T-helper 1 cell treated with Interleukin-12 subunit alpha and Interleukin-12 subunit beta and Interleukin-4 antibody, amounts not matched to agents 30 ng/mL and 1 ng/mL, for 36 hours (primary cell): ENCODE data around the gene CELSR1. TPM values are rescaled to one million over a fixed set of nuclear protein-coding genes. Genes with fewer than 3 reads are reported as not detected.

Experiments
- intact Hi-C: fragments of 100-400 bp; cut with micrococcal nuclease; formaldehyde crosslinking; loops from one replicate; pipeline ENCODE4 v1.15.1; 2024
- total RNA-seq: library from RNA; stranded (reverse); gene quantifications from 2 replicates; pipeline ENCODE4 v1.2.3, GENCODE V29; 2022

CELSR1 gene
- total RNA-seq, 1 donor from 2014 or later: 0.47 TPM

GRCh38 chr22:46451741-46452140, 85.7 kb downstream of the CELSR1 start:
- intact Hi-C loops: no loop called here

- intact Hi-C loops: no loop called here
These were observed 86.4 kb downstream of the CELSR1 start for GRCh38 chr22:46450931-46451561.

DNA sequence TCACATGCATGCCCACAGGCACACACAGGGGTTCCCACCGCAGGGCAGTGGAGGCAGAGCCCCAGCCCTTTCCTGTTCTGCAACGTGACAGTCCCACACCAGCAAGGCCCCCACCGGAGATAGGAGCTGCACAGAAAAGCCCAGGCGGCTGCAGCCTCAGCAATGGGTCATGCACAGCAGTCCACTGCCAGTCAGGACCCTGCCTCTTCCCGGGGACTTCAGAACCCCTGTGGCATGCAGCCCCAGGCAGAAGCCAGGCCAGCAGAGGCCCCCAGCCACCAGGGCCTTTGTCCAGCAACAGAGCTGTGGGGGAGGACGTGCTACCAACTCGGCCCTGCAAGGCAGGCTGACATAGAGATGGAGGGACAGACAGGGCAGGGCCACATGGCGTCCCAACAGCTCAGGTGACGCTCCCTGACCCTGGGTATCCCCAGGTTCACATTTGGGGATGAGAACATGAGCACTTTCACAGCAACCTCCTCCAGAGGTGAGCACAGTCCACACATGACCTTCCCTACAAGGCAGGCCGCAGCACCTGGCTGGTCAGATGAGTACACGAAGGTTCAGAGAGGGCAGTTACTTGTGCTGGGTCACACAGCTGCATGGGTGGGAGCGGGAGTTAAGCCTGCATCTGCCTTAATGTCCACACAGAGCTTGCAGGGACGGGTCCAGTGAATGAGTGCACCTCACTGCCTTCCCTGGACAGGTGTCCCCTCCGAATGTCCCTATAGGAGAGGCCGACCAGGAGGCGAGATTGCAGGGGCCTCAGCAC, 87.3 kb downstream of the CELSR1 start:
- intact Hi-C loops: no loop called here

GRCh38 chr22:46449116-46449691, 88.2 kb downstream of the CELSR1 start:
- intact Hi-C loops: no loop called here

DNA sequence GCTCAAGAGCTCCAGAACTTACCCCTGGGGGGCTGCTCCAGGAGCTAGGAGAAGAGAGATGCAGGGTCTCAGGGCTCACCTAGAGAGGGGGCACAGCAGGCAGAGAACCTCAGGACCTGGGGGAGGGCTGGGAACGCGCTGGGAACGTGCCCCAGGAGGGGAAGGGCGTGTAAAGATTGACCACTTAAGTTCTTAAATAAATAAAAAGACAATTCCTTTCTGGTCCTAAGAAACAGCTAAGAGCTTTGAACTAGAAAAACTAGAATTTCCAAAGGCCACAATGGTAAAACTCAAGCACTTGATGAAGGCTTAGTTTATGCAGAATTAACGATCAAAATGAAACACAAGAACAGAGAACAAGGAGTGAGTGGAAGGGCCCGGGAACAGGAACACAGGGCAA, 89.1 kb downstream of the CELSR1 start:
- intact Hi-C loops: no loop called here

DNA sequence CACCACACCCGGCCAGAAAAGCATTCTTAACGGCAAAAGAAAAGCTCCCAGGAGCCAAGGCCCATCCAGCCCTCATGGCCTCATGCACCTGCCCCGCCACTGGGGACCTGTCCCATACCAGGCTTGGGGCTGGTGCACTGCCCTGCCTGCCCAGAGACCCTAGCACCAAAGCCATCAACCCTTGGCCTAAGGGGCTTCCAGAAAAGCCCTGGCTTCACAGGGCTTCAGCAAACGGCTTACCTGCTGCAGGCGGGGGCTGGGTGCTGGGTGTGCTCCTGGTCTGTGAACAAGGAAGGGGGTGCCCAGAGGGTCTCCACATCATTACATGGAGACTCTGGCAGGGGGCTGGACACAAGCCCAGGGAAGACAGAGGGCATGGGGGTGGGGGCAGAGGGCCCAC, 89.5 kb downstream of the CELSR1 start:
- intact Hi-C loops: no loop called here

GRCh38 chr22:46446799-46447198, 90.6 kb downstream of the CELSR1 start:
- intact Hi-C loops: no loop called here

DNA sequence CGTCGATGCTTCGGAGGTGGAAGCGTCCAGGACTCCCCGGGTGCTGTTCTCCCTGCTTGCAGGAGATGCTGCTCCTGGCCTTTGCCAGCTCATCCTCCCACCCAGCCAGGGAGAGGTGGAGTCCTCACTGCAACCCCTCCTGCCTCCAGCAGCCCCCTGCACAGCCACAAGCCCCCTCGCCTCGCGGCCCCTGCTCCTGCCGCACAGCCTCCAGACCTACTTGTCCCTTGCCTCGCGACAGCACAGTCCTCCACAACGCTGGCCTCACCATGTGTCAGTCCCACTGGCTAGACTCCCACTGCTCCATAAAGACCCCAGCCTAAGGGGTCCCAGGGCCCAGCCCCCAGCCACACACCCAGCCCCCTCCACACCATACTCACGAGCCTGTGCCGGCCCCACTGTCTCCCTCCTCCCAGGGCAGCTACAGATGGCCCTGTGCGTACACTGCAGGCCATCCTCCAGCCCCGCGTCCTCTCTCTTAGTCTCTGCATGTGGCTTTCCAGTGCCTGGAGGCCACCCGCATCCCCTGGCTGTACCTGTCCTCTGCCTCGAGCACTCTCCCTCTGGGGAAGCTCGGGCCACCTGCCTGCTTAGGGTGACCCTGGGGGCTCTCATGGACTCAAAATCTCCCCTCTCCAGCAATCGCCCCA, 91.5 kb downstream of the CELSR1 start:
- intact Hi-C loops: no loop called here

DNA sequence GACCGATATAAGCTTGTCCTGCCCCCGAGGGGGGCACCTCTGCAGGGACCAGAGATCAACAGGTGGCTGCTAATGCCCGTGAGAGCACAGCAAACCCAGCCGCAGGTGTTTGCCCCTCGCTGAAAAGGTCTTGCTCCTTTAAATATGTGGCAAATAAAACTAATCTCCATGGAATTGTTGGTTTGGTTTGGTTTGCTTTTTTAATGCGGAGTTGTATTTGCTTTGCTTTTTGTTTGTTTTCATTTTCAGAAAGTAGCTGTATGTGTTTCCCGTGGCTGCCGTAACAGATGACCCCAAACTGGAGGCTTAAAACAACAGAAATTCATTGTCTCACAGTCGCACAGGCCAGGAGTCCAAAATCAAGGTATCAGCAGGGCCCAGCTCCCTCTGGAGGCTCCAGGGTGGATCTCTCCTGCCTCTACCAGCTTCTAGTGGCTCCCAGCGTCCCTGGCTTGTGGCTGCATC, 93.0 kb downstream of the CELSR1 start:
- intact Hi-C loops: no loop called here

DNA sequence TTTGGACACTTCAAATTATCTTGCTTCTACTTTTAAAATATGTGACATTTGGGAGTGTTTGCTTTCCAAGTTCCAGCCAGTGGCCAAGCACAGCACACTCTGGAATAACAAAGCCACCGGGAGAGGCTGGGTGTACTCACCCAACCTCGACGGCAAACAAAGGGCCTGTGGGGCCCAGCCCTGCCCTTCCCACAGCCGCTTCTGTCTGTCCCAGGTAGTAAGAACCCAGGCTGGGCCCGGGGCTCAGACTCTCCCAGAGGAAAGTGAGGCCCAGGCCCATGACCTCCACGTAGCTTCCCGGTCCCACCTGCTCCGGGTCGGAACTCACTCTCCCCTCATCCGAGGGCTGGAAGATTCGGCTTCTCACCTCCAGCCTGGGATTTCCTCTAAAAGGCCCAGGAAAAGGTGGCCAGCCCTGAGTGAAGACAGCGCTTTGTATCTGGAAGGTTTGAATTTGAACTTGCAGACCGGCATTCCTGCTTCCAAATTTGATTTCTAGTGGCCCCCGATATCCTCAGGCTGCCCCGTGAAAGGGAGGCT, 93.5 kb downstream of the CELSR1 start:
- intact Hi-C loops: no loop called here

GRCh38 chr22:46442217-46442853, 95.1 kb downstream of the CELSR1 start:
- intact Hi-C loops: no loop called here

- intact Hi-C loops: no loop called here
These were observed 97.6 kb downstream of the CELSR1 start for GRCh38 chr22:46439576-46440465.

- intact Hi-C loops: no loop called here
These were observed 98.3 kb downstream of the CELSR1 start for GRCh38 chr22:46439111-46439510.

GRCh38 chr22:46437671-46438440, 99.6 kb downstream of the CELSR1 start:
- intact Hi-C loops: no loop called here

DNA sequence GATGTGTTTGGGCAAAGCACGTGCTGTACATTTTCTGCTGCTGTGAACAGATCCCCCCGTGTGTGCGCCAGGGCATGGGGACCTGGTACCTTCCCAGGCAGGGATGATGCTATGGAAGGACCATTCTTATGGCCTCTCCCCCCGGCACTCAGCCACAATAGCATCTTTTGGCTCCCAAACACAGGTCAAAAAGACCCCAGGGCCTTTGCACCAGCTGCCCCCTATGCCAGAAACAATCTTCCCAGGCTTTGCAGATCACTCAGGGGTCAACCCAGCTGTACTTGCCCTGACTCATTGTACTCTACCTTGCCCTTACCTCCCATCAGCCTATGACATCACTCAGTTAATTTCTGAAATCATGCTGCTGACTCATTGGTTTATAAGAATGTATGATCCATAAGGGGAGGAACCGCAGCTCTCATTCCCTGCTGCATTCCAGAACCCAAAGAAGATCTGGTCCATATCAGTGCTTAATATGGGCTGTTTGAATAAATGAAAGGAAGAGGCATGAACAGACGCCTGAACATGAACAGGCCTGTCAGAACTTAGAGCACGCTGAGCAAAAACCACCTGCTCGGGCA, 100.7 kb downstream of the CELSR1 start:
- intact Hi-C loops: no loop called here

GRCh38 chr22:46433318-46433717, 104.1 kb downstream of the CELSR1 start:
- intact Hi-C loops: no loop called here

DNA sequence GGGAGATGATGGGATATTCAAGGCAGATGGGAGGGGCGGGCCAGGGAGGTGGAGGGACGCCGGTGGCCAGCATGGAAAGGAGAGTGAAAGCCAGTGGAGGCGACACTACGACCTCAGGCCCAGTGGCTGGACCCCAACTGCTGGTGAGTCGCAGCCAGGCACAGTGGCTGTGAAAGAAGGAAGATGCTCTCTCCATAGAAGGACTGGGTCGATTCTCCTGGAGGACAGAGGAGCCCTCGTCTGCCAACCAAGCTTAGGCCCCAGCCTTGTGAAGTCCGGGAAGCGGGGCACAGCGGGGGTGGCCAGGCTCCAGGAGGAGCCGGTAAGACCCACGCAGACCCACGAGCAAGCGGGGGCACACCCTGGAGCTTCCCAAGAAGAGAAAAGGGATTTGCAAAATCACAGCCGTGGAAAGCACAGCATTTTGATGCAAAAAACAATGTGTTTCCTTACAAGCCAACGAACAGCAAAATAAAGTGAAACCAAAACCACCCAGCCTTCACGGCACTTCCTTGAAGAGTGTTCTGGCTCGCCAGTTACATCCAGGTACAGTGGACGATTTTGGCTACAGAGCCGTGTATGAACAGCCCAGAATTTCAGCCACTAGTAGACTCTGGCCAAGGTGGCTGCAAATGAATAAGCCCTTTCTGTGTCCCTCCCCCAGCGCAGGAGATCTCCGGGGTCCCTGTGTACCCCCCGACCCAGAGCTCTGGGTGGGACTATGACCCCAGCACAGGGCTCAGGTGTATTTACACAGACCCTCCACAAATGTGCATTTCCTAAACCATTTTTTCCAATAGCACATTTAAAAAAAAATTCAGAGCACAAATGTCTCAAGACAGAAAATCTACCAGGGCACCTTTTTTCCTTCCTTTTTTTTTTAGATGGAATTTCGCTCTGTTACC, 105.0 kb downstream of the CELSR1 start:
- intact Hi-C loops: no loop called here
